H9 (cell line): Measurements from ENCODE around the gene NUP54. TPM values are rescaled to one million over a fixed set of nuclear protein-coding genes. Genes with fewer than 3 reads are reported as not detected.

Source experiments
- DNase-seq: peaks from one replicate; pipeline ENCODE4 v3.0.0-alpha.2; 2017
- H2AFZ ChIP-seq: one replicate; pipeline ENCODE4 v1.6.1; 2013; ENCODE audit warnings: mild to moderate bottlenecking, low read length, control low read depth, moderate library complexity
- H2AK5ac ChIP-seq: 2 replicates; pipeline ENCODE4 v1.6.1; 2013; ENCODE audit warnings: low read length, control low read depth, mixed read lengths; ENCODE audit not compliant: insufficient read length
- H2BK120ac ChIP-seq: one replicate; pipeline ENCODE4 v1.6.1; 2013; ENCODE audit warnings: low read depth, mild to moderate bottlenecking, low read length, control low read depth, inconsistent platforms; ENCODE audit not compliant: poor library complexity, severe bottlenecking
- H2BK12ac ChIP-seq: 2 replicates; pipeline ENCODE4 v1.6.1; 2013; ENCODE audit warnings: low read length, control low read depth, mixed read lengths, low read depth; ENCODE audit not compliant: insufficient read length
- H2BK15ac ChIP-seq: 2 replicates; pipeline ENCODE4 v1.6.1; 2013; ENCODE audit warnings: low read depth, low read length, control low read depth
- H2BK20ac ChIP-seq: one replicate; pipeline ENCODE4 v1.6.1; 2013; ENCODE audit warnings: low read depth, mild to moderate bottlenecking, low read length, control low read depth, inconsistent platforms; ENCODE audit not compliant: poor library complexity, severe bottlenecking
- H2BK5ac ChIP-seq: 2 replicates; pipeline ENCODE4 v1.6.1; 2013; ENCODE audit warnings: low read length, control low read depth, mixed read lengths; ENCODE audit not compliant: insufficient read length
- H3K14ac ChIP-seq: 2 replicates; pipeline ENCODE4 v1.6.1; 2013; ENCODE audit warnings: low read length, control low read depth; ENCODE audit not compliant: insufficient read depth
- H3K18ac ChIP-seq: 2 replicates; pipeline ENCODE4 v1.6.1; 2013; ENCODE audit warnings: low read depth, mild to moderate bottlenecking, mixed read lengths, low read length, control low read depth; ENCODE audit not compliant: insufficient read length
- H3K23ac ChIP-seq: 2 replicates; pipeline ENCODE4 v1.6.1; 2013; ENCODE audit warnings: low read length, control low read depth, mixed read lengths, low read depth; ENCODE audit not compliant: insufficient read length
- H3K23me2 ChIP-seq: 2 replicates; pipeline ENCODE4 v1.6.1; 2013; ENCODE audit warnings: low read depth, mild to moderate bottlenecking, mixed read lengths, low read length, control low read depth; ENCODE audit not compliant: insufficient read length, poor library complexity, severe bottlenecking
- H3K27ac ChIP-seq: 2 replicates; pipeline ENCODE4 v1.5.1; 2013; ENCODE audit warnings: low read length, control low read depth, mixed read lengths, low read depth; ENCODE audit not compliant: insufficient read length
- H3K27me3 ChIP-seq: 2 replicates; pipeline ENCODE4 v1.6.1; 2013; ENCODE audit warnings: low read length, control low read depth, inconsistent platforms; ENCODE audit not compliant: insufficient read depth
- H3K4ac ChIP-seq: 2 replicates; pipeline ENCODE4 v1.6.1; 2013; ENCODE audit warnings: low read depth, mild to moderate bottlenecking, control low read depth, inconsistent platforms, low read length, moderate library complexity
- H3K4me1 ChIP-seq: 2 replicates; pipeline ENCODE4 v1.6.1; 2013; ENCODE audit warnings: low read length, control low read depth, inconsistent platforms; ENCODE audit not compliant: insufficient read depth
- H3K4me2 ChIP-seq: 2 replicates; pipeline ENCODE4 v1.6.1; 2013; ENCODE audit warnings: low read length, control low read depth, mixed read lengths; ENCODE audit not compliant: insufficient read length, insufficient read depth
- H3K56ac ChIP-seq: 2 replicates; pipeline ENCODE4 v1.6.1; 2013; ENCODE audit warnings: low read depth, mild to moderate bottlenecking, mixed read lengths, low read length, control low read depth; ENCODE audit not compliant: insufficient read length
- H3K79me1 ChIP-seq: 2 replicates; pipeline ENCODE4 v1.6.1; 2013; ENCODE audit warnings: low read depth, mild to moderate bottlenecking, moderate library complexity, low read length, control low read depth, inconsistent platforms; ENCODE audit not compliant: insufficient read depth, poor library complexity, severe bottlenecking
- H3K79me2 ChIP-seq: 2 replicates; pipeline ENCODE4 v1.6.1; 2013; ENCODE audit warnings: low read length, control low read depth, inconsistent platforms; ENCODE audit not compliant: insufficient read depth
- H3K9ac ChIP-seq: 2 replicates; pipeline ENCODE4 v1.6.1; 2013; ENCODE audit warnings: low read length, control low read depth, mixed read lengths; ENCODE audit not compliant: insufficient read length; ENCODE audit errors: extremely low read depth
- H3K9me3 ChIP-seq: one replicate; pipeline ENCODE4 v1.6.1; 2013; ENCODE audit warnings: low read depth, low read length, inconsistent platforms; ENCODE audit not compliant: control insufficient read depth
- H3T11ph ChIP-seq: one replicate; pipeline ENCODE4 v1.6.1; 2013; ENCODE audit warnings: mild to moderate bottlenecking, low read length, control low read depth, inconsistent platforms
- H4K20me1 ChIP-seq: one replicate; pipeline ENCODE4 v1.6.1; 2013; ENCODE audit not compliant: control insufficient read depth, insufficient read length, insufficient read depth
- H4K5ac ChIP-seq: 2 replicates; pipeline ENCODE4 v1.6.1; 2013; ENCODE audit warnings: low read depth, mild to moderate bottlenecking, mixed read lengths, low read length, control low read depth; ENCODE audit not compliant: insufficient read length
- H4K8ac ChIP-seq: replicated peaks from 2 replicates; pipeline ENCODE4 v1.6.1; 2013; ENCODE audit warnings: low read length, control low read depth, mixed read lengths, low read depth; ENCODE audit not compliant: insufficient read length
- H4K91ac ChIP-seq: 2 replicates; pipeline ENCODE4 v1.6.1; 2013; ENCODE audit warnings: low read depth, mild to moderate bottlenecking, moderate library complexity, mixed read lengths, low read length, control low read depth; ENCODE audit not compliant: insufficient read length
- H3K27ac Mint-ChIP-seq, 3 experiments: 2 replicates in 2 of 3; 3 replicates in 1 of 3; pipeline ENCODE4 v1.8.0; 2020 to 2021; ENCODE audit warnings: mixed read lengths in 3 of 3, mild to moderate bottlenecking in 1 of 3, moderate library complexity in 1 of 3
- H3K27me3 Mint-ChIP-seq: 2 replicates; pipeline ENCODE4 v1.8.0; 2021; ENCODE audit warnings: low read depth, mild to moderate bottlenecking, moderate library complexity, mixed read lengths
- H3K36me3 Mint-ChIP-seq, 3 experiments: 2 replicates in 2 of 3; 3 replicates in 1 of 3; pipeline ENCODE4 v1.8.0; 2020 to 2021; ENCODE audit warnings: low read depth in 3 of 3, mixed read lengths in 3 of 3; ENCODE audit not compliant: insufficient read depth in 1 of 3
- H3K4me1 Mint-ChIP-seq, 2 experiments: 2 replicates each; pipeline ENCODE4 v1.8.0; 2020; ENCODE audit warnings: mixed read lengths in 2 of 2
- H3K4me3 Mint-ChIP-seq, 2 experiments: 2 replicates in 1 of 2; 3 replicates in 1 of 2; pipeline ENCODE4 v1.8.0; 2020 to 2021; ENCODE audit warnings: mild to moderate bottlenecking in 2 of 2, mixed read lengths in 2 of 2, moderate library complexity in 1 of 2
- H3K9me3 Mint-ChIP-seq, 2 experiments: 2 replicates in 1 of 2; 3 replicates in 1 of 2; pipeline ENCODE4 v1.8.0; 2020; ENCODE audit warnings: mild to moderate bottlenecking in 2 of 2, mixed read lengths in 2 of 2, moderate library complexity in 1 of 2
- CTCF ChIP-seq: fragments of 200-600 bp; sonication (generic); conservative IDR thresholded peaks from 3 replicates; pipeline ENCODE4 v1.8.0; 2021; ENCODE audit warnings: antibody characterized with exemption, mild to moderate bottlenecking
- WGBS: extraction: QIAGEN DNeasy Blood & Tissue Kit; methylation state at CpG from one replicate; pipeline ENCODE4 v1.1.7; 2013; ENCODE audit warnings: missing lambda C conversion rate, low lambda C conversion rate, mixed read lengths; ENCODE audit not compliant: insufficient read length; ENCODE audit errors: extremely low coverage; 5-methylcytosine and 5-hydroxymethylcytosine counted together
- total RNA-seq: library from RNA; stranded (reverse); gene quantifications from 2 replicates; pipeline ENCODE4 v1.2.1, GENCODE V29; 2021

Gene NUP54
- total RNA-seq, 1 experiment from 2014 or later: 129 TPM

DNA sequence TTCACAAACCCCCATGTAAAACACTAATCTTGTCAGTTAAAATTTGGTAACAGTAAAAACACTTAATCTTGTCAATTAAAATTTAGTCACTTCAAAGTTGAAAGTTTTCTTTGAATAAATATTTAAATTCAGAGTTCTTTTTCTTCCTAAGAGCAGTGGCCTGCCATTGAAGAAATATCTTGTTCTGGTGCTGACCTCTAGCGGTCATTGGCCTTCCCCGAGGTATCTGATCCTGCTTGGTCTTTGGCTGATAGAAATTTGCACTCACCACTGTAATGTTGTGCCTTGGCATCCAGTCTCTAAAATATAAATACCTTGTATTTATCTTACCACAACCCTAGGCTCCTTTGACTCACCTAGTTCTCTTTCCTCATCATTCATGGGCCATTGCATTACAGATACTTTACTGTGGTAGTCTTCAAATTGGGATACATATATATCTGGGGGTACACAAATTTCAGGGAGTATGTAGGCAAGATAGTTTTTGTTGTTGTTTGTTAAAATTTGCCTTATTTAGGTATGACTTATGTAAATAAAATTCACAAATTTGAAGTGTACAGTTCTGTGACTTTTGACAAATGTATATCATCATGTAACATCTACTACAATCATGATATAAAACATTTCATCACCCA is 80.4 kb downstream of the NUP54 start:
- H2BK5ac ChIP-seq: no peak overlapping the region
- H3K23ac ChIP-seq: no peak overlapping the region
- H4K8ac ChIP-seq: no peak overlapping the region
- H2AK5ac ChIP-seq: no peak overlapping the region
- H3T11ph ChIP-seq: no peak overlapping the region
- no peaks in the 10 kb centered on the region for H3K79me1 ChIP-seq
- H2BK20ac ChIP-seq: no peak overlapping the region
- Mint-ChIP-seq H3K4me1 (no peaks in the 10 kb centered on the region), H3K36me3 (no peaks in the 10 kb centered on the region), H3K9me3 (peaks cover 0 to 1% of the 10 kb centered on the region in 2 experiments; a peak in 2 of 5 replicates), H3K27me3 (no peaks in the 10 kb centered on the region), H3K4me3 (no peak overlapping the region), H3K27ac (no peak overlapping the region)
- no peak overlapping the region for H3K56ac ChIP-seq
- H3K14ac ChIP-seq: no peak overlapping the region
- H3K4me1 ChIP-seq: peaks cover 5% of the 10 kb centered on the region; the same call in 1 of the 2 replicates
- H3K18ac ChIP-seq: no peak overlapping the region
- H3K4ac ChIP-seq: no peak overlapping the region
- H3K9me3 ChIP-seq: no peaks in the 10 kb centered on the region
- no peak overlapping the region for H3K9ac ChIP-seq
- peak; percentile 96 for TF ChIP-seq CTCF
- no peak overlapping the region for H4K91ac ChIP-seq
- no peak overlapping the region for H2BK12ac ChIP-seq
- no peaks in the 10 kb centered on the region for H4K20me1 ChIP-seq
- no CpG with 5 or more reads among the region's 2 CpGs for WGBS
- no peak overlapping the region for H4K5ac ChIP-seq
- H3K27ac ChIP-seq: no peak overlapping the region
- H3K23me2 ChIP-seq: no peaks in the 10 kb centered on the region
- H3K4me2 ChIP-seq: no peak overlapping the region
- H3K27me3 ChIP-seq: no peaks in the 10 kb centered on the region
- H2BK15ac ChIP-seq: no peak overlapping the region
- DNase-seq: peak; percentile 65
- no peaks in the 10 kb centered on the region for H3K79me2 ChIP-seq
- H2BK120ac ChIP-seq: no peak overlapping the region
- no peak overlapping the region for H2AFZ ChIP-seq
